ENCODE results near the gene NOL3.

Gene NOL3

GRCh38 chr16:67187175-67187890, 17.0 kb downstream of the NOL3 start:
- no peak for DNase-seq (ENCODE audit: extremely low spot score)
- POLR2A ChIA-PET, result no interaction called here
- no peak for TF ChIP-seq CTCF (IDR thresholded peaks at IDR 0.05; ENCODE audit: control extremely low read depth, extremely low read depth, low read depth, missing control alignments)
- CTCF ChIA-PET, result interaction anchor here (1.3 to 4.3 kb wide), 6 partner anchors 12 to 212 kb away, joined by 3 to 45 read pairs (median 12); partner anchors contain the start of gene NOL3

- no peak for TF ChIP-seq CTCF (IDR thresholded peaks at IDR 0.05; ENCODE audit: control extremely low read depth, extremely low read depth, low read depth, missing control alignments)
- no peak for DNase-seq (ENCODE audit: extremely low spot score)
- ChIA-PET CTCF (interaction anchor here (1.1 to 4.3 kb wide), 5 partner anchors 13 to 228 kb away, joined by 3 to 45 read pairs (median 17); partner anchors contain the start of gene NOL3), POLR2A (no interaction called here)
Observed at GRCh38 chr16:67188323-67188722, 18.0 kb downstream of the NOL3 start.

- no peak for DNase-seq (ENCODE audit: extremely low spot score)
- TF ChIP-seq CTCF (IDR thresholded peaks at IDR 0.05; ENCODE audit: control extremely low read depth, extremely low read depth, low read depth, missing control alignments), result no peak
- POLR2A ChIA-PET, result no interaction called here
- CTCF ChIA-PET, result interaction anchor here (1.1 to 2.8 kb wide), 6 partner anchors 11 to 228 kb away, joined by 3 to 17 read pairs (median 3); partner anchors contain the start of gene NOL3
Observed at GRCh38 chr16:67188798-67189197, 18.5 kb downstream of the NOL3 start.

GRCh38 chr16:67190041-67190440, 19.7 kb downstream of the NOL3 start, which contains the start of gene EXOC3L1:
Gene EXOC3L1 (minus strand): TSS chr16:67190136. CDS start chr16:67189676, 460 bp downstream.
- ChIA-PET CTCF (interaction anchor here (1.1 to 2.8 kb wide), 8 partner anchors 12 to 174 kb away, joined by 3 to 17 read pairs (median 4); partner anchors contain the start of gene NOL3), POLR2A (interaction anchor here (0.5 kb wide), 1 partner anchor 209 kb away, joined by 3 read pairs; no protein-coding TSS in a partner anchor)
- TF ChIP-seq CTCF (IDR thresholded peaks at IDR 0.05; ENCODE audit: control extremely low read depth, extremely low read depth, low read depth, missing control alignments), result no peak
- no peak for DNase-seq (ENCODE audit: extremely low spot score)

- DNase-seq (ENCODE audit: extremely low spot score), result no peak
- POLR2A ChIA-PET, result no interaction called here
- no peak for TF ChIP-seq CTCF (IDR thresholded peaks at IDR 0.05; ENCODE audit: control extremely low read depth, extremely low read depth, low read depth, missing control alignments)
- CTCF ChIA-PET, result interaction anchor here (1.1 to 2.8 kb wide), 6 partner anchors 15 to 175 kb away, joined by 3 to 17 read pairs (median 4); partner anchors contain the start of gene NOL3
Observed at GRCh38 chr16:67190448-67191399, 20.4 kb downstream of the NOL3 start.

- no peak for TF ChIP-seq CTCF (IDR thresholded peaks at IDR 0.05; ENCODE audit: control extremely low read depth, extremely low read depth, low read depth, missing control alignments)
- POLR2A ChIA-PET, result no interaction called here
- DNase-seq (ENCODE audit: extremely low spot score), result no peak
- CTCF ChIA-PET, result interaction anchor here (0.8 to 1.7 kb wide), 3 partner anchors 21 to 174 kb away, joined by 3 to 6 read pairs (median 3); partner anchors contain the start of gene NOL3
Observed at GRCh38 chr16:67191411-67191994, 21.2 kb downstream of the NOL3 start.
